K562 (cell line): ENCODE data around the gene POLRMT. TPM values are rescaled to one million over a fixed set of nuclear protein-coding genes. Genes with fewer than 3 reads are reported as not detected.

Source experiments
- ARID2 ChIP-seq: fragments of 450-650 bp; IDR thresholded peaks from 2 replicates; pipeline ENCODE4 v1.6.1; 2017; ENCODE audit warnings: antibody characterized with exemption, mild to moderate bottlenecking
- BCL6 ChIP-seq: fragments of 250-450 bp; sonication (Bioruptor Pico); IDR thresholded peaks from 2 replicates; pipeline ENCODE4 v1.4.0; 2020
- CTBP1 ChIP-seq: fragments of 450-650 bp; IDR thresholded peaks from 2 replicates; pipeline ENCODE4 v1.6.1; 2016; ENCODE audit warnings: borderline replicate concordance
- ETV1 ChIP-seq: fragments of 450-650 bp; conservative IDR thresholded peaks from 2 replicates; pipeline ENCODE4 v1.6.1; 2016; ENCODE audit warnings: missing genetic modification characterization, control low read depth, low read depth, missing compliant biosample characterization
- FOSL1 ChIP-seq: fragments of 200-800 bp; sonication (Bioruptor generic); conservative IDR thresholded peaks from 2 replicates; pipeline ENCODE4 v1.6.1; 2016; ENCODE audit warnings: missing genetic modification characterization, missing compliant biosample characterization
- FOXA3 ChIP-seq, 2 experiments: fragments of 450-650 bp in 1 of 2; sonication (generic) in 1 of 2; formaldehyde crosslinking; IDR thresholded peaks in 1 of 2; conservative IDR thresholded peaks in 1 of 2; 2 replicates each; pipeline versions ENCODE4 v1.4.0 to v1.8.0; 2020 to 2022; ENCODE audit warnings: mild to moderate bottlenecking in 2 of 2, missing genetic modification reagents in 1 of 2
- HCFC1 ChIP-seq: IDR thresholded peaks from 2 replicates; pipeline ENCODE4 v1.6.1; 2012; ENCODE audit warnings: low read depth, low read length, improper control_type of control experiment
- HNRNPL ChIP-seq: fragments of 200-400 bp; formaldehyde crosslinking; IDR thresholded peaks from 2 replicates; pipeline ENCODE4 v1.6.1; 2017; ENCODE audit warnings: low read depth, mild to moderate bottlenecking, low read length
- IRF2 ChIP-seq: sonication (generic); formaldehyde crosslinking; IDR thresholded peaks from 2 replicates; pipeline ENCODE4 v1.8.1; 2022; ENCODE audit warnings: mild to moderate bottlenecking, missing genetic modification reagents
- POLR3A ChIP-seq: IDR thresholded peaks from 2 replicates; pipeline ENCODE4 v1.6.1; 2011; ENCODE audit warnings: borderline replicate concordance, mild to moderate bottlenecking, moderate library complexity; ENCODE audit not compliant: insufficient read length, insufficient read depth; ENCODE audit errors: extremely low read depth
- SMARCE1 ChIP-seq: fragments of 450-650 bp; IDR thresholded peaks from 2 replicates; pipeline ENCODE4 v1.7.1; 2016; ENCODE audit warnings: mild to moderate bottlenecking
- SREBF2 ChIP-seq: sonication (generic); formaldehyde crosslinking; IDR thresholded peaks from 2 replicates; pipeline ENCODE4 v1.4.0; 2020; ENCODE audit warnings: mild to moderate bottlenecking, missing genetic modification reagents
- TBL1XR1 ChIP-seq, 2 experiments: IDR thresholded peaks; 2 replicates each; pipeline ENCODE4 v1.6.1; 2012; ENCODE audit warnings: improper control_type of control experiment in 2 of 2, low read length in 2 of 2, mild to moderate bottlenecking in 1 of 2
- TCF7L2 ChIP-seq: fragments of 150-350 bp; IDR thresholded peaks from 2 replicates; pipeline ENCODE4 v1.6.1; 2016; ENCODE audit warnings: low read depth, mild to moderate bottlenecking, low read length, moderate library complexity
- TRIM24 ChIP-seq, 2 experiments: fragments of 450-650 bp; IDR thresholded peaks; 2 replicates each; pipeline ENCODE4 v1.6.1; 2016
- ZNF121 ChIP-seq: sonication (generic); formaldehyde crosslinking; conservative IDR thresholded peaks from 2 replicates; pipeline ENCODE4 v1.8.0; 2022; ENCODE audit warnings: missing genetic modification reagents
- ZNF184 ChIP-seq: sonication (generic); formaldehyde crosslinking; IDR thresholded peaks from 2 replicates; pipeline ENCODE4 v1.5.0; 2020; ENCODE audit warnings: missing genetic modification reagents
- ZNF217 ChIP-seq: sonication (generic); formaldehyde crosslinking; IDR thresholded peaks from 2 replicates; pipeline ENCODE4 v1.8.0; 2022; ENCODE audit warnings: mild to moderate bottlenecking, missing genetic modification reagents
- ZNF347 ChIP-seq: fragments of 450-650 bp; formaldehyde crosslinking; IDR thresholded peaks from 2 replicates; pipeline ENCODE4 v1.4.0; 2020; ENCODE audit warnings: low read depth, mild to moderate bottlenecking, moderate library complexity
- ZNF717 ChIP-seq: fragments of 250-450 bp; sonication (Bioruptor Pico); IDR thresholded peaks from 2 replicates; pipeline ENCODE4 v1.5.0; 2021
- ZNF764 ChIP-seq: fragments of 250-450 bp; sonication (Bioruptor Pico); IDR thresholded peaks from 2 replicates; pipeline ENCODE4 v1.4.0; 2020; ENCODE audit warnings: low read depth, mild to moderate bottlenecking, moderate library complexity
- polyA plus RNA-seq, 8 experiments: library from polyadenylated mRNA; depleted of rRNA in 4 of 8; stranded (reverse) in 5 of 8; unstranded in 3 of 8; fragments of >200 nt; fragmentation: Nextera tagmentation in 2 of 8; fragmentation: Illumina TruSeq in 1 of 8; extraction: Ambion mirVana in 2 of 8; extraction: Trizol in 1 of 8; gene quantifications; 2 replicates each; pipeline versions ENCODE4 v1.2.1 to v1.2.3, GENCODE V29; 2011 to 2014; ENCODE audit warnings: inconsistent platforms in 1 of 8, missing spikeins in 1 of 8
- total RNA-seq, 7 experiments: library from RNA; depleted of rRNA in 6 of 7; stranded (reverse); fragments of >200 nt in 6 of 7; fragmentation: Illumina TruSeq in 2 of 7; extraction: Trizol in 2 of 7; gene quantifications; 2 replicates each; pipeline versions ENCODE4 v1.2.1 to v1.2.3, GENCODE V29; 2011 to 2021; ENCODE audit warnings: low replicate concordance in 1 of 7
- TF ChIP-seq, protein P1 (sequence below): sonication (generic); formaldehyde crosslinking; IDR thresholded peaks from 2 replicates; pipeline ENCODE4 v1.8.1; 2022; ENCODE audit warnings: missing genetic modification reagents
- TF ChIP-seq, protein P2 (sequence below): fragments of 450-650 bp; IDR thresholded peaks from 2 replicates; pipeline ENCODE4 v1.7.0; 2016; ENCODE audit warnings: borderline replicate concordance
- TF ChIP-seq, protein P3 (sequence below): fragments of 250-450 bp; sonication (Bioruptor Pico); IDR thresholded peaks from 2 replicates; pipeline ENCODE4 v1.8.0; 2022; ENCODE audit warnings: moderate library complexity, mild to moderate bottlenecking, inconsistent platforms
- TF ChIP-seq, protein P4 (sequence below): fragments of 450-650 bp; formaldehyde crosslinking; IDR thresholded peaks from 2 replicates; pipeline ENCODE4 v1.4.0; 2020; ENCODE audit warnings: mild to moderate bottlenecking, mixed read lengths

Gene POLRMT
- total and polyA plus RNA-seq, 9 of the 15 experiments (the other 6 are each of a cell fraction or from before 2014, with no cell fraction given) = 30.3 to 144 (median 68.0) TPM

GRCh38 chr19:597406-598315 lies 35.7 kb downstream of the POLRMT start (continued):
- TF ChIP-seq ZNF184 (CRISPR knock-in tag) = no peak
- no peak for TF ChIP-seq ETV1 (tag)
- no peak for TF ChIP-seq CTBP1
- peak; percentile 82 to 93 for TF ChIP-seq TBL1XR1 (IDR thresholded peaks at IDR 0.05; ENCODE audit: low read length in 2 of 2)
- TF ChIP-seq, protein P1, sequence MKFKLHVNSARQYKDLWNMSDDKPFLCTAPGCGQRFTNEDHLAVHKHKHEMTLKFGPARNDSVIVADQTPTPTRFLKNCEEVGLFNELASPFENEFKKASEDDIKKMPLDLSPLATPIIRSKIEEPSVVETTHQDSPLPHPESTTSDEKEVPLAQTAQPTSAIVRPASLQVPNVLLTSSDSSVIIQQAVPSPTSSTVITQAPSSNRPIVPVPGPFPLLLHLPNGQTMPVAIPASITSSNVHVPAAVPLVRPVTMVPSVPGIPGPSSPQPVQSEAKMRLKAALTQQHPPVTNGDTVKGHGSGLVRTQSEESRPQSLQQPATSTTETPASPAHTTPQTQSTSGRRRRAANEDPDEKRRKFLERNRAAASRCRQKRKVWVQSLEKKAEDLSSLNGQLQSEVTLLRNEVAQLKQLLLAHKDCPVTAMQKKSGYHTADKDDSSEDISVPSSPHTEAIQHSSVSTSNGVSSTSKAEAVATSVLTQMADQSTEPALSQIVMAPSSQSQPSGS (CRISPR knock-in tag) = no peak
- no peak for TF ChIP-seq ZNF764 (CRISPR knock-in tag)
- no peak for TF ChIP-seq TCF7L2
- TF ChIP-seq IRF2 (CRISPR knock-in tag) = no peak
- TF ChIP-seq FOSL1 (tag) = no peak; the same call in 1 of the 2 replicates
- TF ChIP-seq POLR3A = no peak
- TF ChIP-seq ZNF217 (CRISPR knock-in tag) = no peak
- TF ChIP-seq, protein P2, sequence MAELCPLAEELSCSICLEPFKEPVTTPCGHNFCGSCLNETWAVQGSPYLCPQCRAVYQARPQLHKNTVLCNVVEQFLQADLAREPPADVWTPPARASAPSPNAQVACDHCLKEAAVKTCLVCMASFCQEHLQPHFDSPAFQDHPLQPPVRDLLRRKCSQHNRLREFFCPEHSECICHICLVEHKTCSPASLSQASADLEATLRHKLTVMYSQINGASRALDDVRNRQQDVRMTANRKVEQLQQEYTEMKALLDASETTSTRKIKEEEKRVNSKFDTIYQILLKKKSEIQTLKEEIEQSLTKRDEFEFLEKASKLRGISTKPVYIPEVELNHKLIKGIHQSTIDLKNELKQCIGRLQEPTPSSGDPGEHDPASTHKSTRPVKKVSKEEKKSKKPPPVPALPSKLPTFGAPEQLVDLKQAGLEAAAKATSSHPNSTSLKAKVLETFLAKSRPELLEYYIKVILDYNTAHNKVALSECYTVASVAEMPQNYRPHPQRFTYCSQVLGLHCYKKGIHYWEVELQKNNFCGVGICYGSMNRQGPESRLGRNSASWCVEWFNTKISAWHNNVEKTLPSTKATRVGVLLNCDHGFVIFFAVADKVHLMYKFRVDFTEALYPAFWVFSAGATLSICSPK = no peak
- TF ChIP-seq BCL6 (CRISPR knock-in tag) = no peak
- TF ChIP-seq HNRNPL = no peak
- TF ChIP-seq, protein P3, sequence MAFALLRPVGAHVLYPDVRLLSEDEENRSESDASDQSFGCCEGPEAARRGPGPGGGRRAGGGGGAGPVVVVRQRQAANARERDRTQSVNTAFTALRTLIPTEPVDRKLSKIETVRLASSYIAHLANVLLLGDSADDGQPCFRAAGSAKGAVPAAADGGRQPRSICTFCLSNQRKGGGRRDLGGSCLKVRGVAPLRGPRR = 0 out of 2 replicates have a peak, but pooled peaks have one; percentile 12
- TF ChIP-seq ZNF121 (CRISPR knock-in tag) = peak; percentile 20; the same call in 1 of the 2 replicates
- TF ChIP-seq HCFC1 = peak; percentile 46; the same call in 1 of the 2 replicates
- TF ChIP-seq ZNF717 (CRISPR knock-in tag) = no peak
- TF ChIP-seq SMARCE1 = no peak
- peak; percentile 76 to 80 for TF ChIP-seq TRIM24 (IDR thresholded peaks at IDR 0.05)
- TF ChIP-seq, protein P4, sequence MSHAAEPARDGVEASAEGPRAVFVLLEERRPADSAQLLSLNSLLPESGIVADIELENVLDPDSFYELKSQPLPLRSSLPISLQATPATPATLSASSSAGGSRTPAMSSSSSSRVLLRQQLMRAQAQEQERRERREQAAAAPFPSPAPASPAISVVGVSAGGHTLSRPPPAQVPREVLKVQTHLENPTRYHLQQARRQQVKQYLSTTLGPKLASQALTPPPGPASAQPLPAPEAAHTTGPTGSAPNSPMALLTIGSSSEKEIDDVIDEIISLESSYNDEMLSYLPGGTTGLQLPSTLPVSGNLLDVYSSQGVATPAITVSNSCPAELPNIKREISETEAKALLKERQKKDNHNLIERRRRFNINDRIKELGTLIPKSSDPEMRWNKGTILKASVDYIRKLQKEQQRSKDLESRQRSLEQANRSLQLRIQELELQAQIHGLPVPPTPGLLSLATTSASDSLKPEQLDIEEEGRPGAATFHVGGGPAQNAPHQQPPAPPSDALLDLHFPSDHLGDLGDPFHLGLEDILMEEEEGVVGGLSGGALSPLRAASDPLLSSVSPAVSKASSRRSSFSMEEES (CRISPR knock-in tag) = no peak
- no peak for TF ChIP-seq FOXA3 (CRISPR knock-in tag; conservative IDR thresholded peaks at IDR 0.05 in 1 of 2, IDR thresholded peaks at IDR 0.05 in 1 of 2)
- no peak for TF ChIP-seq SREBF2 (CRISPR knock-in tag)
- no peak for TF ChIP-seq ZNF347
- TF ChIP-seq ARID2 = no peak
